Thoracic aorta (tissue), 2 donors: ENCODE data around the gene HARBI1. TPM values are rescaled to one million over a fixed set of nuclear protein-coding genes. Genes with fewer than 3 reads are reported as not detected.

Experiments used
- ATAC-seq: fragments of 150-250 bp; one replicate; pipeline ENCODE4 v1.8.0; 2017; ENCODE audit warnings: low read depth; ENCODE audit not compliant: insufficient number of reproducible peaks, low FRiP score
- DNase-seq: peaks from one replicate; pipeline ENCODE4 v3.0.0-alpha.2; 2020; ENCODE audit warnings: low spot score
- H3K27ac ChIP-seq, 2 donors: fragments of 200-600 bp; sonication (generic); 1 replicate in 1 of 2; 2 replicates in 1 of 2; pipeline ENCODE4 v1.5.1; 2016; ENCODE audit warnings: mild to moderate bottlenecking in 2 of 2, moderate library complexity in 2 of 2
- H3K27me3 ChIP-seq: fragments of 200-600 bp; sonication (generic); replicated peaks from 2 replicates; pipeline ENCODE4 v1.6.0; 2016; ENCODE audit warnings: mild to moderate bottlenecking; ENCODE audit not compliant: insufficient read depth
- H3K36me3 ChIP-seq: fragments of 200-600 bp; sonication (generic); one replicate; pipeline ENCODE4 v1.5.1; 2016
- H3K4me1 ChIP-seq, 2 donors: fragments of 200-600 bp; sonication (generic); 1 replicate in 1 of 2; 2 replicates in 1 of 2; pipeline versions ENCODE4 v1.5.1 to v1.6.0; 2016; ENCODE audit warnings: low read depth in 2 of 2, mild to moderate bottlenecking in 1 of 2; ENCODE audit not compliant: control insufficient read depth in 1 of 2
- H3K4me3 ChIP-seq: fragments of 200-600 bp; sonication (generic); 2 replicates; pipeline ENCODE4 v1.5.1; 2016; ENCODE audit warnings: mild to moderate bottlenecking
- H3K9me3 ChIP-seq: fragments of 200-600 bp; sonication (generic); 2 replicates; pipeline ENCODE4 v1.5.1; 2016
- CTCF ChIP-seq: fragments of 200-600 bp; sonication (generic); IDR thresholded peaks from one replicate; pipeline ENCODE4 v1.5.1; 2019; ENCODE audit warnings: antibody characterized with exemption
- total RNA-seq, 2 donors: library from RNA; depleted of rRNA; stranded (reverse); fragments of >200 nt; gene quantifications; one replicate each; pipeline versions ENCODE4 v1.1.0 to v1.2.3, GENCODE V29; 2016

The HARBI1 gene
- total RNA-seq, 2 donors from 2014 or later: 1.1 TPM; not detected in 1

GRCh38 chr11:46597609-46598219 is 19.3 kb downstream of the HARBI1 start:
- H3K9me3 ChIP-seq: no peaks in the 10 kb centered on the region

GRCh38 chr11:46597155-46597554 is 19.9 kb downstream of the HARBI1 start:
- Histone ChIP-seq H3K9me3 (no peaks in the 10 kb centered on the region), H3K4me3 (no peak overlapping the region)

More at GRCh38 chr11:46597609-46598219, 19.3 kb downstream of the HARBI1 start:
- no peaks in the 10 kb centered on the region for H3K27me3 ChIP-seq
- ATAC-seq (no peak), DNase-seq (no peak)
- no peaks in the 10 kb centered on the region for H3K36me3 ChIP-seq
- no peak for TF ChIP-seq CTCF
- no peak overlapping the region for H3K27ac ChIP-seq
- peaks cover 2 to 9% of the 10 kb centered on the region in 2 donors for H3K4me1 ChIP-seq
- H3K4me3 ChIP-seq: no peak overlapping the region

GRCh38 chr11:46594785-46595184 is 22.2 kb downstream of the HARBI1 start:
- Histone ChIP-seq H3K27ac (peak overlapping the region in 1 of 2 donors; percentile 69), H3K9me3 (no peaks in the 10 kb centered on the region)

More at GRCh38 chr11:46597155-46597554, 19.9 kb downstream of the HARBI1 start:
- no peak overlapping the region for H3K27ac ChIP-seq
- no peak for TF ChIP-seq CTCF
- H3K4me1 ChIP-seq: peaks cover 7 to 15% of the 10 kb centered on the region in 2 donors
- H3K27me3 ChIP-seq: no peaks in the 10 kb centered on the region
- DNase-seq (no peak), ATAC-seq (no peak)
- no peaks in the 10 kb centered on the region for H3K36me3 ChIP-seq

GRCh38 chr11:46594374-46594700 is 22.7 kb downstream of the HARBI1 start:
- DNase-seq: no peak
- H3K9me3 ChIP-seq: no peaks in the 10 kb centered on the region
- peaks cover 24 to 42% of the 10 kb centered on the region in 2 donors for H3K4me1 ChIP-seq
- H3K27ac ChIP-seq: peak overlapping the region; percentile 69 to 70
- no peak for ATAC-seq
- TF ChIP-seq CTCF: no peak
- peak overlapping the region; percentile 97 for H3K4me3 ChIP-seq
- no peaks in the 10 kb centered on the region for H3K36me3 ChIP-seq
- no peaks in the 10 kb centered on the region for H3K27me3 ChIP-seq

More at GRCh38 chr11:46594785-46595184, 22.2 kb downstream of the HARBI1 start:
- ATAC-seq: no peak
- H3K27me3 ChIP-seq: no peaks in the 10 kb centered on the region
- peaks cover 22 to 37% of the 10 kb centered on the region in 2 donors for H3K4me1 ChIP-seq
- peak overlapping the region; percentile 97 for H3K4me3 ChIP-seq
- no peaks in the 10 kb centered on the region for H3K36me3 ChIP-seq
- no peak for DNase-seq
- no peak for TF ChIP-seq CTCF

- ATAC-seq: peak; percentile 70
- H3K27me3 ChIP-seq: no peaks in the 10 kb centered on the region
These were observed 23.3 kb downstream of the HARBI1 start, which contains the start of gene AMBRA1 for GRCh38 chr11:46593550-46594373. AMBRA1 (minus strand) TSS chr11:46594023; CDS start chr11:46548380, 45,643 bp downstream.

More at GRCh38 chr11:46593550-46594373, 23.3 kb downstream of the HARBI1 start, which contains the start of gene AMBRA1:
- Histone ChIP-seq H3K36me3 (no peaks in the 10 kb centered on the region), H3K9me3 (no peaks in the 10 kb centered on the region), H3K4me1 (peaks cover 29 to 47% of the 10 kb centered on the region in 2 donors), H3K4me3 (peak within 1 kb of the TSS; percentile 97), H3K27ac (peak within 1 kb of the TSS; percentile 69 to 70)
- TF ChIP-seq CTCF: no peak
- DNase-seq: peak; percentile 48
